Bone marrow (tissue), 2 donors: Measurements from ENCODE around the gene GRK5.
A peak's percentile ranks its signal among the peaks of the same experiment; 100 is the strongest.

Experiments used
- DNase-seq, 2 donors: peaks; one replicate each; lab custom pipeline; 2025; lab: John Stamatoyannopoulos, UW

The GRK5 gene

DNA sequence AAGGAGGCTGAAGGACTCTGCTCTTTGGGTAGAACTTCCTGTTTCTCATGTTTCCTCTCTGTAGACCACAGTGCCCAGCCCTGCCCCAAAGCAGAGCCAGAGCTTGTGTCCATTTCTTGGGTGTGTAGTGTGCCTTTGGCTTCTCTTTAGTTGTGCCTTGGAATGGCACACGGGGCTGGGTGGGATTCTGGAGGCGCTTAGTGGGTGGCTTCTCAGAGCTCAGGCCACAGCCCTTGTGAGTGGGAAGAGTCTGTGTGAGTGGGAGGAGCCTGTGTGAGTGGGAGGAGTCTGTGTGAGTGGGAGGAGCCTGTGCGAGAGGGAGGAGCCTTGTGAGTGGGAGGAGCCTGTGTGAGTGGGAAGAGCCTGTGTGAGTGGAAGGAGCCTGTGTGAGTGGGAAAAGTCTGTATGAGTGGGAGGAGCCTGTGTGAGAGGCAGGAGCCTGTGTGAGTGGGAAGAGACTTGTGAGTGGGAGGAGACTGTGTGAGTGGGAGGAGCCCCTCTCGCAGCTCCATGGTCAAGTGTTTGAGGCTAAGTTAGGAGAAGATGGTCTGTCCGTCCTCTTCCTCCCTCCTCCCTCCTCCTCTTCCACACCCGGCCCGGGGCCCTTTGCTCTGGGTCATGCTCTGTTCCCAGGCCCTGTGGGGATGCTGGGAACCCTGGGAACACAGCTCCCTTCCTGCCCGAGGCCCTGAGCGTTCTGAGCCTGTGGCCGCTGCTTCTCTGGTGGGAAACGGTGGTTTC is 153.0 kb downstream of the GRK5 start:
- no peak for DNase-seq

DNA sequence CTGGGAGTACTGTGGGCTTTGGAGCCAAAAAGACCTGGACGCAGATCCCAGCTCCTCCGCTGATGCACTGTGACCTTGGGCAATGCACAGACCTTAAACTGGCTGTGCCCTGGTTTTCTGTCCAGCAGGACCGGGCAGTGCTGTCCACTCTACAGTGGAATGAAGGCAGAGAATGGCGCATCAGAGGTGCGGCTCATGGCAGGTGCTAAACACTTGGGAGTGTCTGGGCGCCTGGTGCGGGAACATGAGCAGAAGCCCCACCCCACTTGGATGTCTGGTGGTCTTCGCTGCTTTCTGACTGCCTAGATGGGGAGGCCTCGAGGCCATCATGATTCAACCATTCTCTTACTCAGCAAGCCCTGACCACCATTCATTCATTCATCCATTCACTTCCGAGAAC is 153.7 kb downstream of the GRK5 start:
- no peak for DNase-seq

DNA sequence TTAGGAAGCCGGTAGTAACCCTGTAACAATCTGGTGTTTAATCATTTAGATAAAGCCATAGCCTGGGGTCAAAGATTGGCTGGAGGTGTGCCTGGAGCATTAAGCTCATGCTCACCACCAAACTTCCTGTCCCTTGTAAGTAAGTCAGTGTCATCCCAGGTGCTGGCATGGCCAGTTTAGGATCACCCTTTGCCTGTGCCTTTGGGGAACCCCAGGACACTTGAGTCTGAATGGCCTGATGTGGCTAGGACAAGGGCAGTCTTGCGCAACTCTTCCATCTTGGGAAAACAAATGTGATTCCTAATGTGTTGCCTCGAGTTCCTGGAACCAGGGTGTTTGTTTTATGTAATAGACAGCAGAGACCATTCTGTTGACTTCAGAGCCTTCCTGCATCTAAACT is 154.8 kb downstream of the GRK5 start:
- DNase-seq, result no peak

GRCh38 chr10:119364645-119365600 is 157.6 kb downstream of the GRK5 start:
- no peak for DNase-seq

GRCh38 chr10:119365773-119366599 is 158.6 kb downstream of the GRK5 start:
- DNase-seq, result no peak

DNA sequence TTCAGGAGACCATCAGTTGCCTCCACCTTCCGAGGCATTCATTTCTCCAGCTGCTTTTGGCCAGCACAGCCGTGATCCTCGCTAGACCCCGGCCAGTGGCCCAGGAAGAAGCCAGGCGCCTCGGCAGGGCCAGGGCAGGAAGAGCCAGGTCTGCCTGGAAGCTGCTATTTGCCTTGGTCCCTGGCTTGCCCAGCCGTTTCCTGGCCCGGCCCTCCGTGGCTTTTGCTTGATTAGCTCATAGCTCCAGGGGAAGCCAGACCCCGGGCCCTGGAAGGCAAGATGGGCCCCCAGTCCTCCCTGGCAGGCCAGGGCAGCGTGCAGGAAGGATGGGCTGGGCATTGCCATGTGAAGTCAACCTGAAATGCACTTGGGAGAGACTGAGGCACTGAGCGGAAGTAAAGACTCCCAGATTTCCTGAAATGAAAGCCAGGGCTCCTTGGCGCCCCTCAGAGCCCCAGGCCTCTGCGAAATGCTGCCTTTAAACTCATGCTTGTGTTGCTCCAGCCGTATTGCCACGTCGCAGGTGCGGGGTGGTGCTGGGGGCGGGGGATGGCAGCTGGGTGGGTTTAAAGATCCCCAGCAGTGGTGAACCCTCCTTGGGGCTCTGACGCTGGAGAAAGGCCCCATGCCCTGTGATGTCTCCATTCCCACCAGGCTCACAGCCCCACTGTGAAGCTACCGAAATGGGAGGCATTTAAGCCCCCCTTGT is 160.6 kb downstream of the GRK5 start:
- DNase-seq, result no peak

DNA sequence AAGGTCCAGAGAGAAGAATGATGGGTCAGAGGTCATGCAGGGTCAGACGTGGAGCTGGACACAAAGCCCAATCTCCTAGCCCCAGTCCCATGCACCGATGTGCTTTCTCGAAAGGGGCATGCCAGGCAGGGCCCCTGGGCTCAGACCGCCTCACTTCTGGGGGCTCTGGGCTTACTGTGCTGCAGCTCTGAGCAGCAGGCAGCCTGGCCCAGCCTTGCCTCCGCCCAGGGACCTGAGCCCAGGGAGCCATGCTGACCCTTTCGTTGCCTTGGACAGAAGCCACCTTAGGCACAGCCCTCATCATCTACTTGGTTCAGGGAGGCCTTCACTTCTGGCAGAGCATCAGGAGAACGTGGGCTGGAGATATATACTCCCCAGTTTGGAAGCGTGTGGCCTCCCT is 161.2 kb downstream of the GRK5 start:
- DNase-seq, result no peak

DNA sequence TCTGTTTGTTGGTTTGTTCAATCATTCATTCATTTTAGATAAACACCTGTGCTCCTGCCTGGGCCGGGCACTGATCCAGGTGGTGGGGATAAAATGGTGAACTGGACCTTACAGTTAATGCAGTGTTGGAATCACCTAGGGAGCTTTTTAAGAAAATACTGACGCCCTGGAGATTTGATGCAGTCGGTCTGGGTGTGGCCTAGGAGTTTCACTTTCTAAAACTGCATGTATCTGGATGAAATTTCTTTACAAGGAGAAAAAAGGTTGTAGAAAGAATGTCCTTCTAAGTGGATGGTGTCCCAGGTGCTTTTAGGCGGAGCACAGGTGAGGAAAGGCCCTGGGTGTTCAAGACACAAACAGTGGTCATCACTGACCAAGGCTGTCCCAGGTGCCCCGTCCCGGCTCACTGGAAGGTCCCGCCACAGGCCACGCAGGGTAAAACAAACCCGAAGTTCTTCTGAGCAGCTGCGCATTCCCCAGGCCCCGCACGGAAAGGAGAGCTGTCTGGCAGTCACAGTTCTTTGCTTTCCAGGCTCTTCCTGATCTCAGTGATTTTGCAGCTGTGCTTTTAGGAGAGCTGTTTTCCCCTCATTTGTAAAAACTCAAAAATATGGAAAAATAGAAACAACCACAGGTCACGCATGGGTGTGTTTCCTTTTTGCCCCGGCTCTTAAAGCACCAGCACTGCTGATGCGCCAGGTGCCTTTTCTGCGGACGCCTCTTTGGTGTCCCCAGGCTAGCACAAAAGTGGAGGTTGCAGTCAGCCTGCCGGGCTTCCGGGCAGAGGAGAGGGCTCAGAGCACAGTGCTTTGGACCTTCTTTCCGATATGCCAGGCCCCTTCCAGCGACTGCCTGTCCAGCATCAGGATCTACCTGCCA is 161.9 kb downstream of the GRK5 start:
- DNase-seq, result no peak

GRCh38 chr10:119370111-119370741 is 162.9 kb downstream of the GRK5 start:
- DNase-seq, result peak in 1 of 2 donors; percentile 72

- DNase-seq, result no peak
These were observed 163.8 kb downstream of the GRK5 start for GRCh38 chr10:119370972-119371703.

- no peak for DNase-seq
These were observed 164.6 kb downstream of the GRK5 start for GRCh38 chr10:119371704-119372663.

DNA sequence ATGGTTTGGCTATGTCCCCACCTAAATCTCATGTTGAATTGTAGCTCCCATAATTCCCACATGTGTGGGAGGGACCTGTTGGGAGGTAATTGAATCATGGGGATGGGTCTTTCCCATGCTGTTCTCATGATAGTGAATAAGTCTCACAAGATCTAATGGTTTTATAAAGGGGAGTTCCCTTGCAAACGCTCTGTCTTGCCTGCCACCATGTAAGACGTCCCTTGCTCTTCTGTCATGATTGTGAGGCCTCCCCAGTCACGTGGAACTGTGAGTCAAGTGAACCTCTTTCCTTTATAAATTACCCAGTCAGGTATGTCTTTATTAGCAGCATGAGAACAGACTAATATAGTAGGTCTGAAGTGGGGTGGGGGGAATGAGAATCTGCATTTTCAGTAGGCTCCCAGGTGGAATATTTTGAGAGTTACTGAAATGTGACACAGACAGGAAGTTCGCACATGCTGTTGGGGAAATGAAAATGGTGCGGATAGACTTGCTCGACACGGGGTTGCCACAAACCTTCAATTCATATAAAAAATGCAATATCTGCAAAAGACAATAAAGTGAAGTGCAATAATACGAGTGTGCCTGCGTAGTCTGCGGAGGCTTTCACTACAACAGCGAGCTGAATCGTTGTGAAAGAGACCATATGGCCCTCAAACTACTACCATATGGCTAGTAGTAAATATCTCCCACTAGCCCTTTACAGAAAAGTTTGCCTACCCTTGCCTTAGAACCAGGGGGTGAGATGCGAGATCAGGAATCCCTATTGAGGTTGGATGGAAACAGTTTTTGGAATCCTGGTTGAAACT is 166.1 kb downstream of the GRK5 start:
- no peak for DNase-seq

- no peak for DNase-seq
These were observed 166.9 kb downstream of the GRK5 start for GRCh38 chr10:119374236-119374635.

- DNase-seq, result no peak
These were observed 168.4 kb downstream of the GRK5 start for GRCh38 chr10:119375574-119376272.

DNA sequence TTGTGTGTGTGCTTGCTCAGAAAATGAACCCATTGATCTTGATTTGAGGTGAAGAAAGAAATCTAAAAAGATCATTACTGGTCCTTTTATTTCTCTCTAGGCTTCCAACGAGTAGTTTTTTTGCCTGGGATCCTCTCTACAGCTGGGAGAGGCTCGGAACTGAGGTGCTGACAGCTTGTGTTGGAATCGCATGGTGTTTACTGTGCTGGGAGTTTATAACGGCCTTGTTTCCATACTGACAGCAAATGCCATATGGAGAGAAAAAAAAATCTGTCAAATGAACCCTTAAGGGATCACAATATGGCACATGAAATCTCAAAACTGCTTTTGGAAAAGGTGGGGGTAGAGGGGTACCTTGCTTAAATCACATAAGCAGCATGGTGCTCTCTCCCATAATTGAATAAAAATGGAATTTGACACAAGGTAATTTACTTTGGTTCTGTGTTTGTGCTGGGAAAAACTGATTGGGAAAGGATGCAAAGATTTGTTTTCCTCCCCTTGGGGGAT is 170.1 kb downstream of the GRK5 start:
- no peak for DNase-seq

DNA sequence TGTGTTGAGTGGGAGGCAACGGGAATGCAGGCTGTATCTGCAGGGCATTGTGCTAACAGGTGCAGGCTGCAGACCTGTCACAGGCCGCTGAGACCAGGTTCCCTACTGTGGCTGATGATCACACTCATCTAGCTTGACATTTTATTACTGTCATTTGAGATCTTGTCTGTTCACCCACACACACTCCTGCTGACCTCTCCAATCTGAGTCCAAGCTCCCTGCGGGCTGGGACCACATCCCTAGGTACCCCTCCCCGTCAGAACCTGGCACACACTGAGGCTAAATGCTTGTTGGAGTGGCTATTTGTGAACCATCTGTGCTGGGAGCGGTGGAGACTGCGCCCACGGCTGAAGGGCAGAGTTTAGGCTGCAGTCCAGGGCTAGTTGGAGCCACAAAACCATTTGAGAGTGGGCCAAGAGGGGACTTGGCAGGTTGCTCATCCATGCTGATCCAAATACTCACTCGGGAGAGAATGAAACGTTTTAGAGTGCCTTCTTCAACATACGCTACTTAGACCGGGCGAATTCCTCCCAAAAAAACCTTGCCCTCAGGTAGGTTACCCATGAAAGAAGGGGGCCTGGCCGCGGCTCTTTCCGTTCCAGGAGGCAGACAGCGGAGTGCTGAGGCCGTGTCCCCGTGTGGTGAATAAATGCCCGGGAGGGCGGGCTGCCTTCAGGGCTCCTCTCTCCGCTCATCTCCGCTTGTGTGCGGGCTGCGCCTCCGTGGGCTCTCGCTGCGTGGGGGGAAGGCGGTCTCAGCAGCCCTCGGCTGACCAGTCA is 170.8 kb downstream of the GRK5 start:
- no peak for DNase-seq
